ENCODE measurements around the gene LARP7.
"Not testable (repeated sequence)": the region's sequence is repeated elsewhere in the genome, so short reads cannot be mapped to it uniquely, and the experiment has no call there.

The LARP7 gene

GRCh38 chr4:112656115-112656514 lies 19.2 kb downstream of the LARP7 start:
- not testable (repeated sequence) for H3K27ac ChIP-seq (ENCODE audit: low read depth, low read length); H3K4me3 ChIP-seq (ENCODE audit: low read length); H3K4me1 ChIP-seq (ENCODE audit: control insufficient read depth, insufficient read depth, low read length); H3K9ac ChIP-seq (ENCODE audit: low read length); H3K27me3 ChIP-seq (ENCODE audit: control insufficient read depth, insufficient read depth, low read length); H3K36me3 ChIP-seq (ENCODE audit: control insufficient read depth, insufficient read depth, low read length)

GRCh38 chr4:112664611-112665010 lies 27.7 kb downstream of the LARP7 start:
- no peak overlapping the region for H3K9ac ChIP-seq (ENCODE audit: low read length)
- no peaks in the 10 kb centered on the region for H3K36me3 ChIP-seq (ENCODE audit: control insufficient read depth, insufficient read depth, low read length)
- H3K27ac ChIP-seq (ENCODE audit: low read depth, low read length), result no peak overlapping the region
- no peaks in the 10 kb centered on the region for H3K4me1 ChIP-seq (ENCODE audit: control insufficient read depth, insufficient read depth, low read length)
- H3K27me3 ChIP-seq (ENCODE audit: control insufficient read depth, insufficient read depth, low read length), result no peaks in the 10 kb centered on the region
- no peak overlapping the region for H3K4me3 ChIP-seq (ENCODE audit: low read length)

- Histone ChIP-seq H3K4me1 (ENCODE audit: control insufficient read depth, insufficient read depth, low read length) (no peaks in the 10 kb centered on the region), H3K27ac (ENCODE audit: low read depth, low read length) (no peak overlapping the region), H3K4me3 (ENCODE audit: low read length) (no peak overlapping the region), H3K36me3 (ENCODE audit: control insufficient read depth, insufficient read depth, low read length) (no peaks in the 10 kb centered on the region), H3K9ac (ENCODE audit: low read length) (no peak overlapping the region), H3K27me3 (ENCODE audit: control insufficient read depth, insufficient read depth, low read length) (no peaks in the 10 kb centered on the region)
Measured at GRCh38 chr4:112668131-112668530, 31.2 kb downstream of the LARP7 start.

- Histone ChIP-seq H3K4me1 (ENCODE audit: control insufficient read depth, insufficient read depth, low read length) (no peaks in the 10 kb centered on the region), H3K27ac (ENCODE audit: low read depth, low read length) (no peak overlapping the region), H3K27me3 (ENCODE audit: control insufficient read depth, insufficient read depth, low read length) (no peaks in the 10 kb centered on the region), H3K9ac (ENCODE audit: low read length) (no peak overlapping the region), H3K36me3 (ENCODE audit: control insufficient read depth, insufficient read depth, low read length) (no peaks in the 10 kb centered on the region), H3K4me3 (ENCODE audit: low read length) (no peak overlapping the region)
Measured at GRCh38 chr4:112673076-112673475, 36.1 kb downstream of the LARP7 start.

- no peaks in the 10 kb centered on the region for H3K4me1 ChIP-seq (ENCODE audit: control insufficient read depth, insufficient read depth, low read length)
- no peak overlapping the region for H3K4me3 ChIP-seq (ENCODE audit: low read length)
- no peaks in the 10 kb centered on the region for H3K27me3 ChIP-seq (ENCODE audit: control insufficient read depth, insufficient read depth, low read length)
- no peak overlapping the region for H3K9ac ChIP-seq (ENCODE audit: low read length)
- H3K27ac ChIP-seq (ENCODE audit: low read depth, low read length), result no peak overlapping the region
- no peaks in the 10 kb centered on the region for H3K36me3 ChIP-seq (ENCODE audit: control insufficient read depth, insufficient read depth, low read length)
Measured at GRCh38 chr4:112673686-112674085, 36.7 kb downstream of the LARP7 start.

GRCh38 chr4:112674376-112674775 lies 37.4 kb downstream of the LARP7 start:
- Histone ChIP-seq H3K27ac (ENCODE audit: low read depth, low read length) (no peak overlapping the region), H3K36me3 (ENCODE audit: control insufficient read depth, insufficient read depth, low read length) (no peaks in the 10 kb centered on the region)

GRCh38 chr4:112677519-112678091 lies 40.7 kb downstream of the LARP7 start:
- no peak overlapping the region for H3K9ac ChIP-seq (ENCODE audit: low read length)
- H3K27ac ChIP-seq (ENCODE audit: low read depth, low read length), result no peak overlapping the region
- H3K4me1 ChIP-seq (ENCODE audit: control insufficient read depth, insufficient read depth, low read length), result no peaks in the 10 kb centered on the region
- H3K36me3 ChIP-seq (ENCODE audit: control insufficient read depth, insufficient read depth, low read length), result no peaks in the 10 kb centered on the region
- no peaks in the 10 kb centered on the region for H3K27me3 ChIP-seq (ENCODE audit: control insufficient read depth, insufficient read depth, low read length)
- no peak overlapping the region for H3K4me3 ChIP-seq (ENCODE audit: low read length)

More at GRCh38 chr4:112674376-112674775, 37.4 kb downstream of the LARP7 start:
- Histone ChIP-seq H3K27me3 (ENCODE audit: control insufficient read depth, insufficient read depth, low read length) (no peaks in the 10 kb centered on the region), H3K9ac (ENCODE audit: low read length) (no peak overlapping the region), H3K4me3 (ENCODE audit: low read length) (no peak overlapping the region), H3K4me1 (ENCODE audit: control insufficient read depth, insufficient read depth, low read length) (no peaks in the 10 kb centered on the region)

- no peaks in the 10 kb centered on the region for H3K4me1 ChIP-seq (ENCODE audit: control insufficient read depth, insufficient read depth, low read length)
- H3K27ac ChIP-seq (ENCODE audit: low read depth, low read length), result no peak overlapping the region
- no peak overlapping the region for H3K9ac ChIP-seq (ENCODE audit: low read length)
- no peaks in the 10 kb centered on the region for H3K27me3 ChIP-seq (ENCODE audit: control insufficient read depth, insufficient read depth, low read length)
- no peak overlapping the region for H3K4me3 ChIP-seq (ENCODE audit: low read length)
- H3K36me3 ChIP-seq (ENCODE audit: control insufficient read depth, insufficient read depth, low read length), result no peaks in the 10 kb centered on the region
Measured at GRCh38 chr4:112680996-112681395, 44.1 kb downstream of the LARP7 start.

GRCh38 chr4:112693507-112693906 lies 56.6 kb downstream of the LARP7 start:
- Histone ChIP-seq H3K36me3 (ENCODE audit: control insufficient read depth, insufficient read depth, low read length) (no peaks in the 10 kb centered on the region), H3K4me3 (ENCODE audit: low read length) (no peak overlapping the region), H3K27ac (ENCODE audit: low read depth, low read length) (no peak overlapping the region), H3K4me1 (ENCODE audit: control insufficient read depth, insufficient read depth, low read length) (no peaks in the 10 kb centered on the region), H3K9ac (ENCODE audit: low read length) (no peak overlapping the region), H3K27me3 (ENCODE audit: control insufficient read depth, insufficient read depth, low read length) (no peaks in the 10 kb centered on the region)

- no peak overlapping the region for H3K4me3 ChIP-seq (ENCODE audit: low read length)
- no peak overlapping the region for H3K9ac ChIP-seq (ENCODE audit: low read length)
- H3K27ac ChIP-seq (ENCODE audit: low read depth, low read length), result no peak overlapping the region
- H3K27me3 ChIP-seq (ENCODE audit: control insufficient read depth, insufficient read depth, low read length), result peaks cover 7% of the 10 kb centered on the region
- no peaks in the 10 kb centered on the region for H3K36me3 ChIP-seq (ENCODE audit: control insufficient read depth, insufficient read depth, low read length)
- H3K4me1 ChIP-seq (ENCODE audit: control insufficient read depth, insufficient read depth, low read length), result no peaks in the 10 kb centered on the region
Measured at GRCh38 chr4:112700679-112701078, 63.7 kb downstream of the LARP7 start.

- H3K4me3 ChIP-seq (ENCODE audit: low read length), result no peak overlapping the region
- no peak overlapping the region for H3K27ac ChIP-seq (ENCODE audit: low read depth, low read length)
- H3K4me1 ChIP-seq (ENCODE audit: control insufficient read depth, insufficient read depth, low read length), result no peaks in the 10 kb centered on the region
- H3K9ac ChIP-seq (ENCODE audit: low read length), result no peak overlapping the region
- peaks cover 7% of the 10 kb centered on the region for H3K27me3 ChIP-seq (ENCODE audit: control insufficient read depth, insufficient read depth, low read length)
- no peaks in the 10 kb centered on the region for H3K36me3 ChIP-seq (ENCODE audit: control insufficient read depth, insufficient read depth, low read length)
Measured at GRCh38 chr4:112702892-112703291, 65.9 kb downstream of the LARP7 start.

GRCh38 chr4:112704322-112704721 lies 67.4 kb downstream of the LARP7 start:
- peaks cover 7% of the 10 kb centered on the region for H3K27me3 ChIP-seq (ENCODE audit: control insufficient read depth, insufficient read depth, low read length)
- H3K4me3 ChIP-seq (ENCODE audit: low read length), result no peak overlapping the region
- no peaks in the 10 kb centered on the region for H3K4me1 ChIP-seq (ENCODE audit: control insufficient read depth, insufficient read depth, low read length)
- no peak overlapping the region for H3K27ac ChIP-seq (ENCODE audit: low read depth, low read length)
- no peak overlapping the region for H3K9ac ChIP-seq (ENCODE audit: low read length)
- H3K36me3 ChIP-seq (ENCODE audit: control insufficient read depth, insufficient read depth, low read length), result no peaks in the 10 kb centered on the region

GRCh38 chr4:112704991-112705845 lies 68.3 kb downstream of the LARP7 start:
- Histone ChIP-seq H3K4me3 (ENCODE audit: low read length) (peak overlapping the region; percentile 56), H3K27ac (ENCODE audit: low read depth, low read length) (no peak overlapping the region), H3K27me3 (ENCODE audit: control insufficient read depth, insufficient read depth, low read length) (peaks cover 7% of the 10 kb centered on the region), H3K36me3 (ENCODE audit: control insufficient read depth, insufficient read depth, low read length) (no peaks in the 10 kb centered on the region), H3K4me1 (ENCODE audit: control insufficient read depth, insufficient read depth, low read length) (no peaks in the 10 kb centered on the region), H3K9ac (ENCODE audit: low read length) (no peak overlapping the region)
